Activated CD4-positive, alpha-beta T cell treated with anti-CD3 and anti-CD28 coated beads, Interleukin-2, amount 50 U/mL, for 48 hours (primary cell): ENCODE results near the gene ZEB2.

Experiments used
- DNase-seq, 2 experiments: peaks; one replicate each; pipeline ENCODE4 v3.0.0-alpha.2; 2020

ZEB2 gene

GRCh38 chr2:144493027-144493809 lies 26.7 kb downstream of the ZEB2 start:
- DNase-seq: no peak

- no peak for DNase-seq
These were observed 29.1 kb downstream of the ZEB2 start for GRCh38 chr2:144490857-144491256.

GRCh38 chr2:144490017-144490416 lies 29.9 kb downstream of the ZEB2 start:
- no peak for DNase-seq

- no peak for DNase-seq
These were observed 30.5 kb downstream of the ZEB2 start for GRCh38 chr2:144489315-144489916.

GRCh38 chr2:144484201-144484948 lies 35.5 kb downstream of the ZEB2 start:
- no peak for DNase-seq

GRCh38 chr2:144481666-144482065 lies 38.3 kb downstream of the ZEB2 start:
- DNase-seq: no peak

- no peak for DNase-seq
These were observed 38.8 kb downstream of the ZEB2 start for GRCh38 chr2:144481109-144481508.

GRCh38 chr2:144480285-144480684 lies 39.6 kb downstream of the ZEB2 start:
- no peak for DNase-seq

- no peak for DNase-seq
These were observed 40.3 kb downstream of the ZEB2 start for GRCh38 chr2:144479659-144480058.

- no peak for DNase-seq
These were observed 40.8 kb downstream of the ZEB2 start for GRCh38 chr2:144479138-144479537.

GRCh38 chr2:144477957-144478311 lies 42.0 kb downstream of the ZEB2 start:
- DNase-seq: no peak

- no peak for DNase-seq
These were observed 42.5 kb downstream of the ZEB2 start for GRCh38 chr2:144477281-144477956.

GRCh38 chr2:144476682-144477081 lies 43.2 kb downstream of the ZEB2 start:
- no peak for DNase-seq

GRCh38 chr2:144475569-144476275 lies 44.2 kb downstream of the ZEB2 start:
- DNase-seq: no peak

- DNase-seq: no peak
These were observed 44.9 kb downstream of the ZEB2 start for GRCh38 chr2:144475044-144475443.

- DNase-seq: no peak
These were observed 45.9 kb downstream of the ZEB2 start for GRCh38 chr2:144474017-144474416.

GRCh38 chr2:144472911-144473310 lies 47.0 kb downstream of the ZEB2 start:
- DNase-seq: no peak

GRCh38 chr2:144472046-144472412 lies 47.9 kb downstream of the ZEB2 start:
- no peak for DNase-seq

- DNase-seq: no peak
These were observed 48.4 kb downstream of the ZEB2 start for GRCh38 chr2:144471305-144472045.

- DNase-seq: no peak
These were observed 49.1 kb downstream of the ZEB2 start for GRCh38 chr2:144470816-144471215.

GRCh38 chr2:144470334-144470733 lies 49.6 kb downstream of the ZEB2 start:
- no peak for DNase-seq

- DNase-seq: no peak
These were observed 50.1 kb downstream of the ZEB2 start for GRCh38 chr2:144469798-144470197.
